CD4-positive, alpha-beta T cell (primary cell): Measurements from ENCODE around the gene CALML5. TPM values are rescaled to one million over a fixed set of nuclear protein-coding genes. Genes with fewer than 3 reads are reported as not detected.

Experiments
- ATAC-seq: fragments of 200-7000 bp; cut with Tn5 transposase; one replicate; pipeline ENCODE4 v1.10.0; 2022; ENCODE audit warnings: mild to moderate bottlenecking; ENCODE audit not compliant: poor library complexity
- CTCF ChIA-PET: fragments of 350-600 bp; sonication (Branson Sonifier 250); formaldehyde crosslinking; loops from one replicate; lab custom pipeline; 2021; ENCODE audit warnings: antibody characterized with exemption, inconsistent platforms; lab: Charles Lee
- POLR2A ChIA-PET: fragments of 350-600 bp; sonication (Branson Sonifier 250); formaldehyde crosslinking; loops from one replicate; lab custom pipeline; 2021; ENCODE audit warnings: antibody characterized with exemption, inconsistent platforms; lab: Charles Lee
- DNase-seq, 14 experiments: peaks; one replicate each; pipeline ENCODE4 v3.0.0-alpha.2; 2013 to 2020; ENCODE audit warnings: mixed read lengths in 2 of 14
- H3K27ac ChIP-seq, 2 donors: one replicate each; pipeline versions ENCODE4 v1.5.1 to v1.7.0; 2013; ENCODE audit warnings: low read length in 2 of 2, low read depth in 1 of 2, mild to moderate bottlenecking in 1 of 2
- H3K27me3 ChIP-seq, 2 experiments: 1 replicate in 1 of 2; 2 replicates in 1 of 2; pipeline versions ENCODE4 v1.6.1 to v1.7.0; 2013; ENCODE audit warnings: low read length in 2 of 2, control low read depth in 1 of 2, mild to moderate bottlenecking in 1 of 2, moderate library complexity in 1 of 2; ENCODE audit not compliant: insufficient read depth in 2 of 2, control insufficient read depth in 1 of 2
- H3K36me3 ChIP-seq: one replicate; pipeline ENCODE4 v1.6.1; 2013; ENCODE audit warnings: low read length, control low read depth; ENCODE audit not compliant: insufficient read depth
- H3K4me1 ChIP-seq: one replicate; pipeline ENCODE4 v1.6.1; 2013; ENCODE audit warnings: low read length, control low read depth; ENCODE audit not compliant: insufficient read depth
- H3K4me3 ChIP-seq: one replicate; pipeline ENCODE4 v1.5.1; 2013; ENCODE audit warnings: mild to moderate bottlenecking, low read length, moderate library complexity
- H3K9me3 ChIP-seq, 2 experiments: 1 replicate in 1 of 2; 2 replicates in 1 of 2; pipeline versions ENCODE4 v1.6.1 to v1.7.0; 2013; ENCODE audit warnings: low read length in 2 of 2, mild to moderate bottlenecking in 2 of 2, control low read depth in 1 of 2, moderate library complexity in 1 of 2; ENCODE audit not compliant: control insufficient read depth in 1 of 2, insufficient read depth in 1 of 2
- H3K27ac Mint-ChIP-seq: one replicate; pipeline ENCODE4 v1.8.0; 2020; ENCODE audit warnings: mixed read lengths
- H3K27me3 Mint-ChIP-seq: one replicate; pipeline ENCODE4 v1.8.0; 2021; ENCODE audit warnings: mixed read lengths
- H3K36me3 Mint-ChIP-seq: one replicate; pipeline ENCODE4 v1.8.0; 2021; ENCODE audit warnings: low read depth, mixed read lengths
- H3K4me1 Mint-ChIP-seq: one replicate; pipeline ENCODE4 v1.8.0; 2021; ENCODE audit warnings: low read depth, mixed read lengths
- H3K4me3 Mint-ChIP-seq: one replicate; pipeline ENCODE4 v1.8.0; 2020; ENCODE audit warnings: mild to moderate bottlenecking, mixed read lengths
- H3K9me3 Mint-ChIP-seq: one replicate; pipeline ENCODE4 v1.8.0; 2020; ENCODE audit warnings: mixed read lengths
- intact Hi-C, 2 experiments: fragments of 100-400 bp; cut with DNase I in 1 of 2; cut with micrococcal nuclease in 1 of 2; formaldehyde crosslinking; loops; one replicate each; pipeline versions ENCODE4 v1.15.1 to v1.9.0; 2023 to 2025; cut with DNase I, micrococcal nuclease
- total RNA-seq, 174 experiments: library from RNA in 2 of 174; stranded (reverse) in 2 of 174; gene quantifications; one replicate each; pipeline ENCODE4 v1.2.3 and lab custom pipeline; 2021 to 2026
- TF ChIP-seq, protein P1 (sequence below): fragments of 200-600 bp; IDR thresholded peaks from one replicate; pipeline ENCODE4 v1.8.0; 2022; ENCODE audit warnings: antibody characterized with exemption, mild to moderate bottlenecking

Gene CALML5
- total RNA-seq, 2 experiments from 2014 or later = not detected

GRCh38 chr10:5466451-5467206 lies 32.7 kb downstream of the CALML5 start:
- H3K9me3 Mint-ChIP-seq = no peaks in the 10 kb centered on the region
- peak; percentile 64 for ATAC-seq

DNA sequence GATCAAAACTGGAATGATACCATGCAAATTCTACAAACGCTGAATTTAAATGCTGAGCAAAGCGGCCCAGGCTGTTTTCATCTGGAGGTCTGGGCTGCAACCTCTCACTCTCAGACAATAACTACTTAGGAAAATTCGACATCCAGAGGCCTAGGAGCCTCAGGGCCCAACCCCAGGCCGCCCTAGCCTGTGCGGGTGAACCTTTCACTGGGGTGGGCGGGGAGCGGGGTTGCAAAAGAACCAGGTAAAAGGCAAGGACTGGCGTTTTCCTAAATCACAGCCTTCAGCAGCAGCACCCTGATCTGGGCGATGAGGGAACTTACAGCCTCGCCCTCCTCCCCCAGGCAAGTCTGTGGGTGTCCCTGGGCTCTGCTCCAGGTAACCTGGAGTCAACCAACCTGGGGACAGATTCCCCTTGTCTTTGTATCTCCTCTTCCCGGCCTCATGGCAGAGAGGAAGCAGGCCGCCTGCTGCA lies 33.4 kb downstream of the CALML5 start:
- H3K27me3 ChIP-seq = no peaks in the 10 kb centered on the region
- no peak overlapping the region for H3K27ac Mint-ChIP-seq
- no peaks in the 10 kb centered on the region for H3K4me1 Mint-ChIP-seq
- TF ChIP-seq, protein P1, sequence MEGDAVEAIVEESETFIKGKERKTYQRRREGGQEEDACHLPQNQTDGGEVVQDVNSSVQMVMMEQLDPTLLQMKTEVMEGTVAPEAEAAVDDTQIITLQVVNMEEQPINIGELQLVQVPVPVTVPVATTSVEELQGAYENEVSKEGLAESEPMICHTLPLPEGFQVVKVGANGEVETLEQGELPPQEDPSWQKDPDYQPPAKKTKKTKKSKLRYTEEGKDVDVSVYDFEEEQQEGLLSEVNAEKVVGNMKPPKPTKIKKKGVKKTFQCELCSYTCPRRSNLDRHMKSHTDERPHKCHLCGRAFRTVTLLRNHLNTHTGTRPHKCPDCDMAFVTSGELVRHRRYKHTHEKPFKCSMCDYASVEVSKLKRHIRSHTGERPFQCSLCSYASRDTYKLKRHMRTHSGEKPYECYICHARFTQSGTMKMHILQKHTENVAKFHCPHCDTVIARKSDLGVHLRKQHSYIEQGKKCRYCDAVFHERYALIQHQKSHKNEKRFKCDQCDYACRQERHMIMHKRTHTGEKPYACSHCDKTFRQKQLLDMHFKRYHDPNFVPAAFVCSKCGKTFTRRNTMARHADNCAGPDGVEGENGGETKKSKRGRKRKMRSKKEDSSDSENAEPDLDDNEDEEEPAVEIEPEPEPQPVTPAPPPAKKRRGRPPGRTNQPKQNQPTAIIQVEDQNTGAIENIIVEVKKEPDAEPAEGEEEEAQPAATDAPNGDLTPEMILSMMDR = no peak
- peaks cover 0 to 18% of the 10 kb centered on the region in 2 experiments for H3K9me3 ChIP-seq
- no peak overlapping the region for H3K4me3 Mint-ChIP-seq
- DNase-seq (no peak), ATAC-seq (no peak)
- no peak overlapping the region for H3K4me3 ChIP-seq
- ChIA-PET CTCF (no interaction called here), POLR2A (no interaction called here)
- no peaks in the 10 kb centered on the region for H3K27me3 Mint-ChIP-seq
- no peaks in the 10 kb centered on the region for H3K36me3 ChIP-seq
- no peaks in the 10 kb centered on the region for H3K4me1 ChIP-seq
- intact Hi-C loops = no loop called here
- no peak overlapping the region for H3K27ac ChIP-seq
- no peaks in the 10 kb centered on the region for H3K9me3 Mint-ChIP-seq
- no peaks in the 10 kb centered on the region for H3K36me3 Mint-ChIP-seq

More at GRCh38 chr10:5466451-5467206, 32.7 kb downstream of the CALML5 start:
- no peaks in the 10 kb centered on the region for H3K27me3 Mint-ChIP-seq
- no peak overlapping the region for H3K27ac ChIP-seq
- H3K4me1 Mint-ChIP-seq = no peaks in the 10 kb centered on the region
- CTCF ChIA-PET = no interaction called here
- no peak for DNase-seq
- TF ChIP-seq, protein P1 = no peak
- H3K4me3 Mint-ChIP-seq = no peak overlapping the region
- no peaks in the 10 kb centered on the region for H3K36me3 Mint-ChIP-seq
- intact Hi-C loops = no loop called here
- peaks cover 0 to 18% of the 10 kb centered on the region in 2 experiments for H3K9me3 ChIP-seq
- H3K4me3 ChIP-seq = no peak overlapping the region
- H3K27ac Mint-ChIP-seq = no peak overlapping the region
- no peaks in the 10 kb centered on the region for H3K36me3 ChIP-seq
- no peaks in the 10 kb centered on the region for H3K4me1 ChIP-seq
- no peaks in the 10 kb centered on the region for H3K27me3 ChIP-seq
- POLR2A ChIA-PET = no interaction called here

DNA sequence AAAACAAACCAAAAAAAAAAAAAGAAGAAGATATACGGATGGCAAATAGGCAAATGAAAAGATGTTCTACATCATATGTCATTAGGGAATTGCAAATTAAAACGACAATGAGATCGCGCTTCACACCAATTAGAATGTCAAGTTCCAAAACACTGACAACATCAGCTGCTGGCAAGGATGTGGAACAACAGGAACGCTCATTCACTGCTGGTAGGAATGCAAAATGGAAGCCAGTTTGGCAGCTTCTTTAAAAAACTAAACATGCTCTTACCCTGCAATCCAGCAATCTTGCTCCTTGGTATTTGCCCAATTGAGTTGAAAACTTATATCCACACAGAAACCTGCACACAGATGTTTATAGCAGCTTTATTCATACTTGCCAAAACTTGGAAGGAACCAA lies 34.8 kb downstream of the CALML5 start:
- Mint-ChIP-seq H3K27me3 (no peaks in the 10 kb centered on the region), H3K4me3 (no peak overlapping the region), H3K27ac (no peak overlapping the region), H3K36me3 (no peaks in the 10 kb centered on the region), H3K9me3 (no peaks in the 10 kb centered on the region), H3K4me1 (no peaks in the 10 kb centered on the region)
- CTCF ChIA-PET = no interaction called here
- TF ChIP-seq, protein P1 = no peak
- no peak for ATAC-seq
- POLR2A ChIA-PET = interaction anchor here (0.7 kb wide), 1 partner anchor 507 kb away, joined by 3 read pairs; no protein-coding TSS in a partner anchor
- Histone ChIP-seq H3K27ac (no peak overlapping the region), H3K36me3 (peaks cover 3% of the 10 kb centered on the region), H3K4me1 (no peaks in the 10 kb centered on the region), H3K27me3 (no peaks in the 10 kb centered on the region), H3K4me3 (no peak overlapping the region), H3K9me3 (peaks cover 0 to 18% of the 10 kb centered on the region in 2 experiments)
- no peak for DNase-seq
- intact Hi-C loops = no loop called here
